Thymus (tissue), 11 donors: ENCODE data around the gene SAYSD1. TPM values are rescaled to one million over a fixed set of nuclear protein-coding genes. Genes with fewer than 3 reads are reported as not detected.
"Not testable (repeated sequence)": the region's sequence is repeated elsewhere in the genome, so short reads cannot be mapped to it uniquely, and the experiment has no call there.

ENCODE experiments used
- DNase-seq, 9 donors: peaks; one replicate each; pipeline ENCODE4 v3.0.0-alpha.2; 2013; ENCODE audit warnings: low spot score in 9 of 9, low read depth in 6 of 9, missing footprints in 1 of 9
- H3K27ac ChIP-seq, 2 donors: one replicate each; pipeline ENCODE4 v1.5.1; 2013; ENCODE audit warnings: control low read depth in 1 of 2, low read depth in 1 of 2, low read length in 1 of 2, mild to moderate bottlenecking in 1 of 2, moderate library complexity in 1 of 2
- H3K27me3 ChIP-seq, 2 donors: one replicate each; pipeline ENCODE4 v1.5.1; 2013; ENCODE audit warnings: low read length in 1 of 2; ENCODE audit not compliant: control insufficient read depth in 2 of 2, insufficient read depth in 1 of 2
- H3K36me3 ChIP-seq, 2 donors: one replicate each; pipeline ENCODE4 v1.5.1; 2013; ENCODE audit warnings: low read length in 1 of 2, mild to moderate bottlenecking in 1 of 2, moderate library complexity in 1 of 2; ENCODE audit not compliant: control insufficient read depth in 2 of 2, insufficient read depth in 2 of 2
- H3K4me1 ChIP-seq, 2 donors: one replicate each; pipeline ENCODE4 v1.5.1; 2013; ENCODE audit warnings: low read length in 2 of 2; ENCODE audit not compliant: control insufficient read depth in 2 of 2, insufficient read depth in 2 of 2
- H3K4me3 ChIP-seq, 2 donors: one replicate each; pipeline ENCODE4 v1.5.1; 2013; ENCODE audit warnings: low read length in 2 of 2, control low read depth in 1 of 2, mild to moderate bottlenecking in 1 of 2
- H3K9me3 ChIP-seq, 2 donors: one replicate each; pipeline ENCODE4 v1.5.1; 2013; ENCODE audit warnings: low read length in 1 of 2, mild to moderate bottlenecking in 1 of 2; ENCODE audit not compliant: control insufficient read depth in 2 of 2, insufficient read depth in 1 of 2
- WGBS: extraction: QIAGEN DNeasy Blood & Tissue Kit; methylation state at CpG from one replicate; pipeline ENCODE4 v1.1.7; 2013; 5-methylcytosine and 5-hydroxymethylcytosine counted together
- polyA plus RNA-seq: library from polyadenylated mRNA; stranded (reverse); fragments of 200-250 nt; gene quantifications from one replicate; pipeline ENCODE4 v1.2.3, GENCODE V29; 2013
- total RNA-seq: library from RNA; stranded (reverse); fragments of 120-200 nt; gene quantifications from one replicate; pipeline ENCODE4 v1.2.4, GENCODE V29; 2013
- donor health status: healthy.

The SAYSD1 gene
- total and polyA plus RNA-seq, 2 donors: 18.8 to 51.7 TPM

GRCh38 chr6:39144481-39145173 lies 29.6 kb upstream of the SAYSD1 start:
- H3K36me3 ChIP-seq: no peaks in the 10 kb centered on the region
- no peaks in the 10 kb centered on the region for H3K4me1 ChIP-seq
- no peak overlapping the region for H3K27ac ChIP-seq
- DNase-seq: no peak
- H3K4me3 ChIP-seq: no peak overlapping the region
- 89% methylated on average over 1 of the region's 1 CpG for WGBS
- H3K9me3 ChIP-seq: no peaks in the 10 kb centered on the region
- no peaks in the 10 kb centered on the region for H3K27me3 ChIP-seq

GRCh38 chr6:39143238-39143930 lies 28.4 kb upstream of the SAYSD1 start:
- no peak for DNase-seq
- Histone ChIP-seq H3K4me1 (no peaks in the 10 kb centered on the region), H3K4me3 (no peak overlapping the region), H3K27ac (peak overlapping the region in 1 of 2 donors; percentile 76), H3K9me3 (no peaks in the 10 kb centered on the region), H3K36me3 (no peaks in the 10 kb centered on the region), H3K27me3 (no peaks in the 10 kb centered on the region)
- 64% methylated on average over 13 of the region's 13 CpGs for WGBS

DNA sequence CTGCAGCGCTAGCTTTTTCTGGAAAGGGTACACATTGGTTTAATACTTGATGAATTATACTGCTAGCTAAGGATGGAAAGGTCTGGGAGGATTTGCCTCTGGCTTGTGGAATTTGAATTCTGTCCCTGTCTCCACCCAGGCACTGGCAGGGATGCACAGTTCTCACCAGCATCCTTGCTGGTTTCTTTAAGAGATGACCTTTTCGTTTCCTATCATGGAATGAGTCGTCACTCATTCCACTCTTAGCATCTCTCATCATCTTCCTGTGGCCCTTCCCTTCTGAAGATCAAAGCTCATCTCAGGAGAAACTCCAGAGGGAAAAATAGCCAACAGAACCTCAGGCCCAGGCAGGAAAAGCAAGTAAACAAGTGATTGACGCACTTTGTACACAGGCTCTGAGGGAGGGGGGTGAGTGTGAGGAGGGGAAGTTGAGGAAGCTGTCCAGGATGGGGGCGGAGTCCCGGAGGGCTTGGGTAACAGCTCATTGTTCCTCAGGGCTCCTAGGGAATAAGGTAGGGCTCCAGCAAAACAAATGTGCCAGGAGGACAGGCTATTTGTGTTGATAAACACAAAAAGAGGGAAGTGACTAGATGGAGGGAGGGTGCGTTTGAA lies 25.7 kb upstream of the SAYSD1 start:
- 56% methylated on average over 7 of the region's 7 CpGs for WGBS
- no peak overlapping the region for H3K4me3 ChIP-seq
- H3K36me3 ChIP-seq: no peaks in the 10 kb centered on the region
- no peaks in the 10 kb centered on the region for H3K9me3 ChIP-seq
- H3K27ac ChIP-seq: no peak overlapping the region
- DNase-seq: no peak
- no peaks in the 10 kb centered on the region for H3K27me3 ChIP-seq
- no peaks in the 10 kb centered on the region for H3K4me1 ChIP-seq

GRCh38 chr6:39137245-39137644 lies 22.3 kb upstream of the SAYSD1 start:
- peak in 8 of 9 donors; percentile 14 to 76 (median 49) for DNase-seq
- Histone ChIP-seq H3K4me1 (no peaks in the 10 kb centered on the region), H3K4me3 (no peak overlapping the region), H3K36me3 (no peaks in the 10 kb centered on the region), H3K27ac (no peak overlapping the region), H3K9me3 (no peaks in the 10 kb centered on the region), H3K27me3 (no peaks in the 10 kb centered on the region)
- WGBS: 47% methylated on average over 2 of the region's 2 CpGs

- H3K36me3 ChIP-seq, H3K9me3 ChIP-seq, H3K27ac ChIP-seq, H3K4me1 ChIP-seq, DNase-seq, H3K27me3 ChIP-seq, H3K4me3 ChIP-seq: not testable (repeated sequence)
- 89% methylated on average over 7 of the region's 7 CpGs for WGBS
Measured at GRCh38 chr6:39136207-39136606, 21.2 kb upstream of the SAYSD1 start.

DNA sequence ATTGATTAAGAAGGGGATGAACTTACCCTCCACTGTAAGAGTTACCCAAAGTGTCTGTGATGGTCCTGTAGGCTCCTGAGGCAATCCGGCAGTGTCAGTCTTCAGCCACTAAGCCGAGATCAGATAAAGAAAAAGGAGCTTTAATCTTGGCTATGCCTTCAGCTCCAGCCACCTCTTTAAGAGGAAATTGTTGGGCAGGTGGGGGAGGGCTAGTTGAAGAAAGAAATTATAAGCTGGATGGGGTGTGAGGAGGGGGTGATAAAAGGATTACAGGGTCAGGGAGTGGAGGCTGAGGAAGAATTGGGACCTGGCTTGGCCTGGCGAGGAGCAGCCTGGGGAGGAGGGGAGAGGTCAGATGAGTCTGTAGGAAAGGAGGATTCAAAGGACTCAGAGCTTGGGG lies 19.8 kb upstream of the SAYSD1 start:
- H3K4me1 ChIP-seq, H3K4me3 ChIP-seq, H3K27ac ChIP-seq, H3K27me3 ChIP-seq, H3K36me3 ChIP-seq, H3K9me3 ChIP-seq, DNase-seq: not testable (repeated sequence)
- 77% methylated on average over 3 of the region's 3 CpGs for WGBS

- no peaks in the 10 kb centered on the region for H3K36me3 ChIP-seq
- H3K4me1 ChIP-seq: no peaks in the 10 kb centered on the region
- WGBS: 99% methylated on average over 1 of the region's 1 CpG
Measured at GRCh38 chr6:39130691-39131090, 15.7 kb upstream of the SAYSD1 start.

GRCh38 chr6:39128832-39129231 lies 13.8 kb upstream of the SAYSD1 start:
- Histone ChIP-seq H3K9me3 (no peaks in the 10 kb centered on the region), H3K4me3 (no peak overlapping the region), H3K27ac (no peak overlapping the region), H3K27me3 (no peaks in the 10 kb centered on the region), H3K36me3 (no peaks in the 10 kb centered on the region), H3K4me1 (no peaks in the 10 kb centered on the region)
- DNase-seq: no peak

More at GRCh38 chr6:39130691-39131090, 15.7 kb upstream of the SAYSD1 start:
- H3K4me3 ChIP-seq: no peak overlapping the region
- no peaks in the 10 kb centered on the region for H3K9me3 ChIP-seq
- no peak overlapping the region for H3K27ac ChIP-seq
- DNase-seq: no peak
- no peaks in the 10 kb centered on the region for H3K27me3 ChIP-seq

DNA sequence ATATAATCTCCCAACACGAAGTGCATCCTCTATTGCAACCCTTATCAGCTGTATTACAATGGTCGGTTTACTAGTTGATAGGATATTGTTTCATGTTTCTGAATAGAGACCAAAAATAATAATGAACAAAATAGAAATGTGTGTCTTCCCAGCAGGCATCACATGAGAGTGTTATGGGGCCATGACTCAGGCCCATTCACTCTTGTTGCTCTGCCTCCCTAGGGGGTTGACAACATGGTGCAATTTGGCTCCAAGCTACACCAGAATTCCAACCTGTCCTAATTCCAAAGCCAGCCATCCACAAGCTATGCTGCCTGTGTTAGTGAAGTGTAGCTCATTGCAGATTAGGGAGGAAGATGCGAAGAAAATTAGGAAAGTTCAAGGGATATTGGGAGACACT lies 13.1 kb upstream of the SAYSD1 start:
- no peak overlapping the region for H3K27ac ChIP-seq
- no peaks in the 10 kb centered on the region for H3K4me1 ChIP-seq
- H3K9me3 ChIP-seq: no peaks in the 10 kb centered on the region
- 71% methylated on average over 3 of the region's 3 CpGs for WGBS
- no peak overlapping the region for H3K4me3 ChIP-seq
- no peak for DNase-seq
- no peaks in the 10 kb centered on the region for H3K27me3 ChIP-seq
- H3K36me3 ChIP-seq: no peaks in the 10 kb centered on the region
